H9 (cell line): Measurements from ENCODE around the gene DMKN. TPM values are rescaled to one million over a fixed set of nuclear protein-coding genes. Genes with fewer than 3 reads are reported as not detected.

ENCODE experiments used
- DNase-seq: peaks from one replicate; pipeline ENCODE4 v3.0.0-alpha.2; 2017
- H2AFZ ChIP-seq: one replicate; pipeline ENCODE4 v1.6.1; 2013; ENCODE audit warnings: mild to moderate bottlenecking, low read length, control low read depth, moderate library complexity
- H2AK5ac ChIP-seq: 2 replicates; pipeline ENCODE4 v1.6.1; 2013; ENCODE audit warnings: low read length, control low read depth, mixed read lengths; ENCODE audit not compliant: insufficient read length
- H2BK120ac ChIP-seq: one replicate; pipeline ENCODE4 v1.6.1; 2013; ENCODE audit warnings: low read depth, mild to moderate bottlenecking, low read length, control low read depth, inconsistent platforms; ENCODE audit not compliant: poor library complexity, severe bottlenecking
- H2BK12ac ChIP-seq: 2 replicates; pipeline ENCODE4 v1.6.1; 2013; ENCODE audit warnings: low read length, control low read depth, mixed read lengths, low read depth; ENCODE audit not compliant: insufficient read length
- H2BK15ac ChIP-seq: 2 replicates; pipeline ENCODE4 v1.6.1; 2013; ENCODE audit warnings: low read depth, low read length, control low read depth
- H2BK20ac ChIP-seq: one replicate; pipeline ENCODE4 v1.6.1; 2013; ENCODE audit warnings: low read depth, mild to moderate bottlenecking, low read length, control low read depth, inconsistent platforms; ENCODE audit not compliant: poor library complexity, severe bottlenecking
- H2BK5ac ChIP-seq: 2 replicates; pipeline ENCODE4 v1.6.1; 2013; ENCODE audit warnings: low read length, control low read depth, mixed read lengths; ENCODE audit not compliant: insufficient read length
- H3K14ac ChIP-seq: 2 replicates; pipeline ENCODE4 v1.6.1; 2013; ENCODE audit warnings: low read length, control low read depth; ENCODE audit not compliant: insufficient read depth
- H3K18ac ChIP-seq: 2 replicates; pipeline ENCODE4 v1.6.1; 2013; ENCODE audit warnings: low read depth, mild to moderate bottlenecking, mixed read lengths, low read length, control low read depth; ENCODE audit not compliant: insufficient read length
- H3K23ac ChIP-seq: 2 replicates; pipeline ENCODE4 v1.6.1; 2013; ENCODE audit warnings: low read length, control low read depth, mixed read lengths, low read depth; ENCODE audit not compliant: insufficient read length
- H3K23me2 ChIP-seq: 2 replicates; pipeline ENCODE4 v1.6.1; 2013; ENCODE audit warnings: low read depth, mild to moderate bottlenecking, mixed read lengths, low read length, control low read depth; ENCODE audit not compliant: insufficient read length, poor library complexity, severe bottlenecking
- H3K27ac ChIP-seq: 2 replicates; pipeline ENCODE4 v1.5.1; 2013; ENCODE audit warnings: low read length, control low read depth, mixed read lengths, low read depth; ENCODE audit not compliant: insufficient read length
- H3K27me3 ChIP-seq: 2 replicates; pipeline ENCODE4 v1.6.1; 2013; ENCODE audit warnings: low read length, control low read depth, inconsistent platforms; ENCODE audit not compliant: insufficient read depth
- H3K4ac ChIP-seq: 2 replicates; pipeline ENCODE4 v1.6.1; 2013; ENCODE audit warnings: low read depth, mild to moderate bottlenecking, control low read depth, inconsistent platforms, low read length, moderate library complexity
- H3K4me1 ChIP-seq: 2 replicates; pipeline ENCODE4 v1.6.1; 2013; ENCODE audit warnings: low read length, control low read depth, inconsistent platforms; ENCODE audit not compliant: insufficient read depth
- H3K4me2 ChIP-seq: 2 replicates; pipeline ENCODE4 v1.6.1; 2013; ENCODE audit warnings: low read length, control low read depth, mixed read lengths; ENCODE audit not compliant: insufficient read length, insufficient read depth
- H3K56ac ChIP-seq: 2 replicates; pipeline ENCODE4 v1.6.1; 2013; ENCODE audit warnings: low read depth, mild to moderate bottlenecking, mixed read lengths, low read length, control low read depth; ENCODE audit not compliant: insufficient read length
- H3K79me1 ChIP-seq: 2 replicates; pipeline ENCODE4 v1.6.1; 2013; ENCODE audit warnings: low read depth, mild to moderate bottlenecking, moderate library complexity, low read length, control low read depth, inconsistent platforms; ENCODE audit not compliant: insufficient read depth, poor library complexity, severe bottlenecking
- H3K79me2 ChIP-seq: 2 replicates; pipeline ENCODE4 v1.6.1; 2013; ENCODE audit warnings: low read length, control low read depth, inconsistent platforms; ENCODE audit not compliant: insufficient read depth
- H3K9ac ChIP-seq: 2 replicates; pipeline ENCODE4 v1.6.1; 2013; ENCODE audit warnings: low read length, control low read depth, mixed read lengths; ENCODE audit not compliant: insufficient read length; ENCODE audit errors: extremely low read depth
- H3K9me3 ChIP-seq: one replicate; pipeline ENCODE4 v1.6.1; 2013; ENCODE audit warnings: low read depth, low read length, inconsistent platforms; ENCODE audit not compliant: control insufficient read depth
- H3T11ph ChIP-seq: one replicate; pipeline ENCODE4 v1.6.1; 2013; ENCODE audit warnings: mild to moderate bottlenecking, low read length, control low read depth, inconsistent platforms
- H4K20me1 ChIP-seq: one replicate; pipeline ENCODE4 v1.6.1; 2013; ENCODE audit not compliant: control insufficient read depth, insufficient read length, insufficient read depth
- H4K5ac ChIP-seq: 2 replicates; pipeline ENCODE4 v1.6.1; 2013; ENCODE audit warnings: low read depth, mild to moderate bottlenecking, mixed read lengths, low read length, control low read depth; ENCODE audit not compliant: insufficient read length
- H4K8ac ChIP-seq: replicated peaks from 2 replicates; pipeline ENCODE4 v1.6.1; 2013; ENCODE audit warnings: low read length, control low read depth, mixed read lengths, low read depth; ENCODE audit not compliant: insufficient read length
- H4K91ac ChIP-seq: 2 replicates; pipeline ENCODE4 v1.6.1; 2013; ENCODE audit warnings: low read depth, mild to moderate bottlenecking, moderate library complexity, mixed read lengths, low read length, control low read depth; ENCODE audit not compliant: insufficient read length
- H3K27ac Mint-ChIP-seq, 3 experiments: 2 replicates in 2 of 3; 3 replicates in 1 of 3; pipeline ENCODE4 v1.8.0; 2020 to 2021; ENCODE audit warnings: mixed read lengths in 3 of 3, mild to moderate bottlenecking in 1 of 3, moderate library complexity in 1 of 3
- H3K27me3 Mint-ChIP-seq: 2 replicates; pipeline ENCODE4 v1.8.0; 2021; ENCODE audit warnings: low read depth, mild to moderate bottlenecking, moderate library complexity, mixed read lengths
- H3K36me3 Mint-ChIP-seq, 3 experiments: 2 replicates in 2 of 3; 3 replicates in 1 of 3; pipeline ENCODE4 v1.8.0; 2020 to 2021; ENCODE audit warnings: low read depth in 3 of 3, mixed read lengths in 3 of 3; ENCODE audit not compliant: insufficient read depth in 1 of 3
- H3K4me1 Mint-ChIP-seq, 2 experiments: 2 replicates each; pipeline ENCODE4 v1.8.0; 2020; ENCODE audit warnings: mixed read lengths in 2 of 2
- H3K4me3 Mint-ChIP-seq, 2 experiments: 2 replicates in 1 of 2; 3 replicates in 1 of 2; pipeline ENCODE4 v1.8.0; 2020 to 2021; ENCODE audit warnings: mild to moderate bottlenecking in 2 of 2, mixed read lengths in 2 of 2, moderate library complexity in 1 of 2
- H3K9me3 Mint-ChIP-seq, 2 experiments: 2 replicates in 1 of 2; 3 replicates in 1 of 2; pipeline ENCODE4 v1.8.0; 2020; ENCODE audit warnings: mild to moderate bottlenecking in 2 of 2, mixed read lengths in 2 of 2, moderate library complexity in 1 of 2
- CTCF ChIP-seq: fragments of 200-600 bp; sonication (generic); conservative IDR thresholded peaks from 3 replicates; pipeline ENCODE4 v1.8.0; 2021; ENCODE audit warnings: antibody characterized with exemption, mild to moderate bottlenecking
- WGBS: extraction: QIAGEN DNeasy Blood & Tissue Kit; methylation state at CpG from one replicate; pipeline ENCODE4 v1.1.7; 2013; ENCODE audit warnings: missing lambda C conversion rate, low lambda C conversion rate, mixed read lengths; ENCODE audit not compliant: insufficient read length; ENCODE audit errors: extremely low coverage; 5-methylcytosine and 5-hydroxymethylcytosine counted together
- total RNA-seq: library from RNA; stranded (reverse); gene quantifications from 2 replicates; pipeline ENCODE4 v1.2.1, GENCODE V29; 2021

Gene DMKN
- total RNA-seq, 1 experiment from 2014 or later: 278 TPM

- Mint-ChIP-seq H3K27ac (no peak overlapping the region), H3K9me3 (no peaks in the 10 kb centered on the region; a peak in 1 of 5 replicates), H3K4me3 (no peak overlapping the region), H3K4me1 (peaks cover 20 to 39% of the 10 kb centered on the region in 2 experiments), H3K36me3 (no peaks in the 10 kb centered on the region; a peak in 1 of 7 replicates), H3K27me3 (peaks cover 24% of the 10 kb centered on the region)
- Histone ChIP-seq H3K27me3 (no peaks in the 10 kb centered on the region; the same call in none of the 2 replicates), H2BK5ac (no peak overlapping the region), H4K91ac (no peak overlapping the region), H2BK120ac (no peak overlapping the region), H3T11ph (no peak overlapping the region), H4K8ac (no peak overlapping the region), H3K23me2 (peaks cover 4% of the 10 kb centered on the region), H3K79me2 (no peaks in the 10 kb centered on the region), H3K9me3 (no peaks in the 10 kb centered on the region), H3K4ac (no peak overlapping the region), H2AFZ (no peak overlapping the region), H2BK20ac (no peak overlapping the region), H3K4me1 (no peaks in the 10 kb centered on the region), H3K56ac (no peak overlapping the region), H2AK5ac (no peak overlapping the region), H3K14ac (no peak overlapping the region), H3K79me1 (no peaks in the 10 kb centered on the region), H2BK12ac (no peak overlapping the region), H2BK15ac (no peak overlapping the region), H3K18ac (no peak overlapping the region), H3K9ac (no peak overlapping the region), H3K23ac (no peak overlapping the region), H3K4me2 (no peak overlapping the region), H4K20me1 (no peaks in the 10 kb centered on the region), H4K5ac (no peak overlapping the region), H3K27ac (no peak overlapping the region)
- WGBS: no CpG with 5 or more reads among the region's 6 CpGs
- DNase-seq: no peak
- TF ChIP-seq CTCF: no peak
These were observed 4.9 kb upstream of the DMKN start for GRCh38 chr19:35518313-35518712.
